GF-D8 (cell line): ENCODE data around the gene HMGXB3.

ENCODE experiments used
- DNase-seq: peaks from one replicate; lab custom pipeline; 2025; lab: John Stamatoyannopoulos, UW

Gene HMGXB3, protein sequence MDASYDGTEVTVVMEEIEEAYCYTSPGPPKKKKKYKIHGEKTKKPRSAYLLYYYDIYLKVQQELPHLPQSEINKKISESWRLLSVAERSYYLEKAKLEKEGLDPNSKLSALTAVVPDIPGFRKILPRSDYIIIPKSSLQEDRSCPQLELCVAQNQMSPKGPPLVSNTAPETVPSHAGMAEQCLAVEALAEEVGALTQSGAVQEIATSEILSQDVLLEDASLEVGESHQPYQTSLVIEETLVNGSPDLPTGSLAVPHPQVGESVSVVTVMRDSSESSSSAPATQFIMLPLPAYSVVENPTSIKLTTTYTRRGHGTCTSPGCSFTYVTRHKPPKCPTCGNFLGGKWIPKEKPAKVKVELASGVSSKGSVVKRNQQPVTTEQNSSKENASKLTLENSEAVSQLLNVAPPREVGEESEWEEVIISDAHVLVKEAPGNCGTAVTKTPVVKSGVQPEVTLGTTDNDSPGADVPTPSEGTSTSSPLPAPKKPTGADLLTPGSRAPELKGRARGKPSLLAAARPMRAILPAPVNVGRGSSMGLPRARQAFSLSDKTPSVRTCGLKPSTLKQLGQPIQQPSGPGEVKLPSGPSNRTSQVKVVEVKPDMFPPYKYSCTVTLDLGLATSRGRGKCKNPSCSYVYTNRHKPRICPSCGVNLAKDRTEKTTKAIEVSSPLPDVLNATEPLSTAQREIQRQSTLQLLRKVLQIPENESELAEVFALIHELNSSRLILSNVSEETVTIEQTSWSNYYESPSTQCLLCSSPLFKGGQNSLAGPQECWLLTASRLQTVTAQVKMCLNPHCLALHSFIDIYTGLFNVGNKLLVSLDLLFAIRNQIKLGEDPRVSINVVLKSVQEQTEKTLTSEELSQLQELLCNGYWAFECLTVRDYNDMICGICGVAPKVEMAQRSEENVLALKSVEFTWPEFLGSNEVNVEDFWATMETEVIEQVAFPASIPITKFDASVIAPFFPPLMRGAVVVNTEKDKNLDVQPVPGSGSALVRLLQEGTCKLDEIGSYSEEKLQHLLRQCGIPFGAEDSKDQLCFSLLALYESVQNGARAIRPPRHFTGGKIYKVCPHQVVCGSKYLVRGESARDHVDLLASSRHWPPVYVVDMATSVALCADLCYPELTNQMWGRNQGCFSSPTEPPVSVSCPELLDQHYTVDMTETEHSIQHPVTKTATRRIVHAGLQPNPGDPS (N-terminal part only)

DNA sequence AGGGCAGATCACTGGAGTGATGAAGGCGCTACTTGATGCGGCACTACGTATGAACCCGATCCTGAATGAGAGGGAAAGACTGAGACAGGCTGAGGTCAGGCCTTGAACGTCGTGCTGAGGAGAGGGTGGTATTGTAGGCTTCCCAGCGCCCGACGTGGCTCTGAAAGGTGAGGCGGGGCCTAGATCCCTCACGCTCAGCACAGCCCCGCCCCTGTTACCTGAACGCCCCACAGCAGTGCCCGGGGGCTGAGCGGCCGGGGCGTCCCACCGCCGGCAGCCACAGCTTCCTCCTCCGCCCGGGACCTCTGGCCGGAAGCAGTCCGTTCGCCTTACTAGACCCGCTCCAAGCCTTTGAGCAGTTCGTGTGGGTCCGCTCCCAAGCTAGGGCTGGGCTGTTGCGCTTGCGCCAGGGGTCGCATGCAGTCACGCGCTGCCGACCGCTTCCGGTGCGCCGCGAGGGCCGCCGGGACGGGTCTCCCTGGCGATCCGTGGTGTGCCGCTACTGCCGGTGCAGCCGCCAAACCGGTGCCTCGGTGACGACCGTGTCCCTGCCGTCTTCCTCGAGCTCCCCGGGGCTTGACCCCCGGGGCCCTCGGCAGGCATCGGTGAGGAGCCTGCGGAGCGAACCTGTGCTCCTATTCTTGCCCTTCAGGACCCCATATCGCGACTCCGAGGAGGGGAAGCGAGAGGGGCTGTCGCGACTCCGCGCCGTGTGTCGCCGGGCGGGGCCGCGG, at the start of gene HMGXB3, which contains the start of gene TIGD6:
HMGXB3 (plus strand) TSS at position 484 of the 734 bp plus-strand sequence. CDS start 4,114 bp downstream, outside the sequence.
TIGD6 (minus strand) TSS at position 399 of the 734 bp plus-strand sequence. CDS start 4,306 bp downstream, outside the sequence.
- DNase-seq, result peak; percentile 81

DNA sequence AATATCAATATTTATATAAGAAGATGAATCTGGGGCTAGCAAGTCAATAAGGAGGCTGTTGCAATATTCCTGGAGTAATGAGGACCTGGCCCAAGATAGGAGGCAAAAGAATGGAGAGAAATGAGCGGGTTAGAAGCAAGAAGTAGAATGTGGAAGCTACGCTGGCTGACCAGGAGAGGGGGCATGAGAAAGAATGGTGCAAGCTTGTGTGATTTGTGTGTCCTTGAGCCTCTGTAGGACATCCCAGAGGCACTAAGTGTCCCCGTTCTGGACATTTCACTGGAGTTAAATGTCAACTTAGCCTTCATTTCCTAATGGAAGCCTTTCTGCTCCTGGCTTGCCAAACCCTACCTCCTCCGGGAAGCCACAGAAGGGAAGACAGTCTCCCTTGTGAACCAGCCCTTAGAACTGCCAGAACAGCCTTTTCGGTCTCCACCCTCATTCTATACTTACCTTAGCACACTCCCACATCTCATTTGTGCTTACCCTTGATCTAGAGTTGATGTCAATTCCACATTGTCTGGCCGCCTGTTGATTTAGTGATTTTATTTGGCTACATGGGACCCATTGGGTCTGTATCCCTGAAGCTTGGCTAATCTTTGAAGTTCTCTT, 49.3 kb upstream of the HMGXB3 start:
- no peak for DNase-seq

DNA sequence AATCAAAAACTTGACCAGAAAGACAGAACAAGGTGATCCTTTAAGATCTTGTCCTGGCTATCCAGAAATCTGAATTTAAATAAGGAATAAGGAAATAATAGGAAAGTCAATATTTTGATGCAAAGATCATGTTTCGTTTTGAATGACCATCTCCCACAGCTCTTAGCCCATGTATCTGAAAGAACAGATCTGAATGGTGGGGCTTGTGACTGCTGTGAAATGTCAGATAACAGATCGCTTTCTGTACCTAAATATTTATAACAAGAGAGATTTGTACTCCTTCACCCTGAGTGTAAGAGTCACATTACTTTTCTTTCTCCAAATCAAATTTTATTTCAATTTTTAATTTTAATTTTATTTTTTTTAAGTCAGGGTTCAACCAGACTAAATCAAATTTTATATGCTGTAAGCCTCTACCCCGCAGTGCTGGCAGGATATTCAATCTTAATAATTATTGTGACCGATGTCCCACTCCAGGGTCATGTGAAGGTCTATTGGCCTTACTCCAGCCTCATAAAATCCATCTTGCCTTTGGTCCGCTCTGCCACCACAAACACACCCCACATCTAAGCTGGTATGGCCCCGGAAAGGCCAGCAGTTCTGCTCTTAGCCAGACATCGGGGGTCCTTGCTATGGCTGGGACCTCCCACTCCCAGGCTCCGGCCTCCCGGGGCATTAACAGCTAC, 47.0 kb upstream of the HMGXB3 start:
- DNase-seq, result no peak

DNA sequence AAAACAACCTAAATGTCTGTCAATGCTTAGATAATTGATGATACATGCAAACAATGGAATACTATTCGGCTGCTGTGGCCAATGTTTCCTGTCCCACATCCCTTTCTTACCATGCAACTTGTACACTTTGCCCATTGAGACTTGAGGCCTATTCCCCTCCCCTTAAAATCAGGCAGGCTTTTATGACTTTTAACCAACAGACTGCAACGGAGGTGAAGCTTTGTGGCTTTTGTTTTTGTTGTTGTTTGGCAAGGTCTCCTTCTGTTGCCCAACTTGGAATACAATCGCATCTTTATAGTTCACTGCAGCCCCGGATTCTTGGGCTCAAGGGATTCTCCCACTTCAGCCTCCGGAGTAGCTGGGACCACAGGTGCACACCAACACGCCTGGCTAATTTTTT, 45.7 kb upstream of the HMGXB3 start:
- no peak for DNase-seq

DNA sequence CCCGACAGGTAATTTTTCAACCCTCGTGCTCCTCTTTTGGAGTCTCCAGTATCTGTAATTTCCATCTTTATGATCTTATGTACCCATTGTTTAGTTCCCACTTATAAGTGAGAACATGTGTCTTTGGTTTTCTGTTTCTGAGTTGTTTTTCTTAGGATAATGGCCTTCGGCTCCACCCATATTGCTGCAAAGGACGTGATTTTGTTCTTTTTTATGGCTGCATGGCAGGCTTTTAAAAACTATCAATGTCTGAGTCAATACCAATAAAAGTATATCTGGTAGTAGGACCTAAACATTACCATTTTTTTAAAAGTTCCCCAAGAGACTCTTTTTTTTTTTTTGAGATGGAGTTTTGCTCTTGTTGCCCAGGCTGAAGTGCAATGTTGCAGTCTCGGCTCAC, 43.9 kb upstream of the HMGXB3 start:
- DNase-seq, result no peak

DNA sequence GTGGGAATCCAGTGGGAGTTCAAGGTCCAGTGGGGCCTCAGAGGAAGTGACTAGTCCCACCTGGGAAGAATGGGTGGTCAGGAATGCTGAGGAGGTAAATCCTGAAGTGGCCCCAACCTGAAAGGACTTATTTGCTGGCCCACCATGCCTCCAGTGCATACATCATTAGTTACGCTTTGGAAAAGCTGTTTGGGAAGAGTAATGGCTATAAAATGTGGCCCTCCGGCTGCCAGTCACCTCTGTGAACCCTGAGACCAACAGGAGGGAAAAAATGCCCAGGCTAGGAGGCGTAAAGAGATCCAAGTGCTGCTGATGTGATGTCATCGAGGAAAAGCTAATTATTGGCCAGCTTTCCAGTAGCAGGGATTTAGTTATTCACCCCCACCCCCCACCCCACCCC, 42.7 kb upstream of the HMGXB3 start:
- DNase-seq, result no peak

DNA sequence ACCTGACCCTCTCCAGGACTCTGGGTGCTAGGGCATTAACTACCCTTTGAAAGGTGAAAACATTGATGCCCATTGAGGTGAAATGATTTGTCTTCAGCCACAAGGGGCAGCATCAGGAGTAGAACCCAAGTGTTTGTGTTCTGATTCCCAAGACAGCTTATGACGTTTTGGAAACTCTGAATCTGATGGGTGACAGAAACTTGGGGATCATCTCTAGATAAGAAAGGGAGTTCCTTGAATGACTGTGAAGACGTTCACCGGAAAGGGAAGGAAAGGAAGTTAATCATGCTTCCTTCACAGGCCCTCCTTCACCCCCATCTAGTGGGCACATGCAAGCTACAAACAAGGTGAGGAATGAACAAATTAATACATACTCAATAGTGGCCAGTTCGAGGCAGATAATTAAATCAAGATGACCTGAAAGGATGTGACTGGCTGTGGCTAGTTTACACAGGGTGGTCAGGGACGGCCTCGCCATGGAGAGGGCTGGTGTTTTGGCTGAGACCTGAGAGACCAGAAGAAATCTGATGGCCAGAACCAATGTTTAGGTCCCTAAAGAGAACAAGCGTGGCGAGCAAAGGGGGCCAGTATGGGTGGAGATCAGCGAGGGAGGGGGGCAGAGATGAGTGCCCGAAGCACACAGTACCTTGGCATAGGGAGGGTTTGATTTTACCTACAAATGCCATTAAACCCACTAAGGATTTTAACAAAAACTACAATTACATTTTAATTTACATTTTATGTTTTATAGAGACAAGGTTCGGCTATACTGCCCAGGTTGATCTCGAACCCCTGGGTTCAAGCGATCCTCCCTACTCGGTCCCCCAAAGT, 40.9 kb upstream of the HMGXB3 start:
- peak; percentile 81 for DNase-seq

DNA sequence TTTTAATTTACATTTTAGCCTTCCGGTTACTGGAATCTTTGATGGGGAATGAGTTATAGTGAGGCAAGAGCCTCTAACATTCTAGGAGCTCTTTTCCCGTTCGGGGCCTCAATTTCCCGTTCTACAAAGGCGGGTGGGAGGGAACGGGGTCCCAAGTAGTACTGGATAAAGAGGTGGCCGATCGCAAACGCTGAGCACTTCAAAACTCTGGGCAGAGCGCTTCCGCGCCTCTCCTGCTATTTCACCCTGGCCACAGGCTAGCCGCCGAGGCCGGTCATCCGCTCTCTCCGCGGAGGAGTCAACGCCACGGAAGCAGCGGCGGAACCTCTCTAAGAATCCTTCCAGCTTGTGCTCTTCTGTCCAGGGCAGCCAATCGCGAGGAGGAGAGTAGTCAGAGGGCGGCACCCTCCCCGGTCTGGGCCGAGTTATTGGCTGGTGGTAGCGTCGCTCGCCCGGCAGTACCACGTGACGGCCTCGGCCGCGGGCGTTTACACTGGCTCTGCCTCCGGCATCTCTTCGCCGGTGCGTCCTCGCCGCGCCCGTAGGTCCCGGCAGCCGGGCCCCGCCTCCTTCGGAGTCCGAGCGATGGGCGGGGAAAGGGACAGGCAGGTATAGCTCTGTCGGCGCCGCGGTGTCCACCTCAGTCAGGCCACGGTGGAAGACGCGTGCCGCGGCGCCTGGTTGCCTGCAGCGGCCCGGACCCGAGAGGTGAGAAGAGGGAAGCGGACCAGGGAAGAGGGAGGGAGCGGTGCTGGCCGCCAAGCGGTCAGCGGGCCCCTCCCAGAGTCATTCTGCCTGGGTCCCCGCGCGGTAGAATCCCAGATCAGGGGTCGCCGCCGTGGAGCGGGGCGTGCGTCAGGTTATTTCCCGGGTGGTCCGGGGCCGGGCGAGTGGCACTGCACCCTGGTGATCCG, 40.0 kb upstream of the HMGXB3 start, which contains the start of gene SLC26A2:
SLC26A2 (plus strand) TSS at position 487 of the 914 bp plus-strand sequence. CDS start 16,895 bp downstream, outside the sequence.
- peak; percentile 95 for DNase-seq

DNA sequence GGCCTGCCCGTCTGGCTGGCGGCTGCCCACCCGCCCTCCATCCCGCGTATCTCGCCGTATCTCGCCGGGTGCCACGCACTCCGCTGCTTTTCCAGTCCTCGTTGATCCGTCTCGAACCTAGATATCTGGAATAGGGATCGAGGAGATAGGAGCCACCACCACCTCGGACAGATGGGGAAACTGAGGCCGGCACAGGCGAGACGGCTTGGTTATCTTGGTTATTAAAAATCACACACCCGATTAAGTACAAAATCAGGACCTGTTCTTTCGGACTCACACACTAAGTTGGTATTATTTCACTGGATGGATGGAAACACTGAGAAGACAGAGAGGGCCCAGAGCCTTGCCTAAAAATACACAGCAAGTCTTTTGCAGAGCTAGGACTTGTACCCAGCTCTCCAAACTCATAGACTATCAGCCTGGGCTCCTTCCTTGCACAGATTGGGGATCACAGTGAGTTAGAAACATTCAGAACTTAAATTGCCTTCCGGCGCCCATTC, 39.3 kb upstream of the HMGXB3 start:
- DNase-seq, result no peak

DNA sequence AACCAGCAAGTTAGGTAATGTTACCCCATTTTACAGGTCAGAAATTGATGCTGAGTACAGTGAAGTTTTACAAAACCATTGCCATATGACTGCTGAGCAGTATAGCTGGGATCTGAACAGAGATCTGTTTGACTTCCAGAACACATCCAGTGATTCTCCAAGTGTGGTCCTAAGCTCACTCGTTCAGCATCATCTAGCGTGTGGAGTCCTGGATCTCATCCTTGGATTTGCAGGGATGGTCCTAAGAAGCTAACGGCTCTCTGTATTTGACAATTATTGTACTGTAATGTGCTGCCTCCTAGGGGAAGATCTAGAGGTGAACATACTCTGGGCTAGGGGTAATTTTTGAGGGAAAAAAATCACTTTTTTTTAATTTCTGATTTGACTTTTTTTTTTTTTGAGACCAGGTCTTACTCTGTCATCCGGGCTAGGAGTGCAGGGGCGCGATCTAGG, 38.6 kb upstream of the HMGXB3 start:
- DNase-seq, result peak; percentile 6

DNA sequence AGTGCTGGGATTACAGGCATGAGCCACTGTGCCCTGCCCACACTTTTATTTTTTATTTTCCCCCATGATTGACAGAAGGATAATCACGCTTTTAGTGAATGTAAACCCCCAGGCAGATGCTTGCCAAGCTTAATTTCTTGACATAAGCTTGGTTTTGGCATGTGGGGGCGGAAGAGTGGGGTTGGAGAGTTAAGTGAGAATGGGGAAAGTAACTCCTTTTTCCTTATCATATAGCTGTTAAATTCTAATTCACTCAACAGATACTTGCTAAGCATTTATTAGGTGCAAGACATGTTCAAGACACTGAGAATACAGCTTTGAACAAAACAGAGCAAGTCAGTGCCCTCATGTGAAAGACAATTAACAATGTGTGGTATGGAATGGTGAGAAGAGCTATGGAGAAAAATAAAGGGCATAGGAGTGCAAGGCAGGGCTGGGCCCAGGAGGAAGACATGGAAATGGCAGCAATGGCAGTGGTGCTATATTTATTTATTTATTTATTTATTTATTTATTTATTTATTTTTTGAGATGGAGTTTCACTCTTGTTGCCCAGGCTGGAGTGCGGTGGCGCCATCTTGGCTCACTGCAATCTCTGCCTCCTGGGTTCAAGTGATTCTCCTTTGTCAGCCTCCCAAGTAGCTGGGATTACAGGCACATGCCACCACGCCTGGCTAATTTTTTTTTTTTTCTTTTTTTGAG, 37.8 kb upstream of the HMGXB3 start:
- no peak for DNase-seq

DNA sequence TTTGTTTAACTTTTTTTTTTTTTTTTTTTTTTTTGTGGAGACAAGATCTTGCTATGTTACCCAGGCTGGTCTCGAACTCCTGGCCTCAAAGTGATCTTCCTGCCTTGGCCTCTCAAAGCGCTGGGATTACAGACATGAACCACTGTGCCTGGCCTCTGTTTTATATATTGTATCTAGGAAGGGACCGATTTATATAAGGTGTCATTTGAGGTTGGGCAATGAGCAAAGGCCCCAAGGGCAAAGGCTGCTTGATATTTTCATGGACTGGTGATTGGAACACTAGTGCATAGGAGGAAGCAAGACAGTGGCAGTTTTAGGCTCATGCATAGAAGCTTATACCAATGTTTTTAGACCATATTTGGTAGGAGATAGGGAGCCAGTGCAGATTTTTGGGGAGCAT, 36.8 kb upstream of the HMGXB3 start:
- DNase-seq, result no peak

DNA sequence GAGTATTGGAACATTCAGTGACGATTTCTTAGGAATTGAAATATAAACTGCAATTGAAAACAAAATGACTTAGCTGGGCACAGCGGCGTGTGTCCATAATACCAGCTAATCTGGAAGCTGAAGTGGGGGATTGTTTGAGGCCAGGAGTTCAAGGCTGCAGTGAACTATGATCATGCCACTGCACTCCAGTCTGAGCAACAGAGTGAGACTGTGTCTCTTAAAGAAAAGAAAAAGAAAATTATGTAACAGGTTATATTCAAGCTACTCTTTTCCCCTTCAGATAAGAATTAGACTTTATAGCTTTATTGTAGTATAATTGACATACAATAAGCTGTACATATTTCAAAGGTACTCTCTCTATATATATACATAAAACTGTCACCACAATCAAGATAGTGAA, 33.6 kb upstream of the HMGXB3 start:
- DNase-seq, result no peak

DNA sequence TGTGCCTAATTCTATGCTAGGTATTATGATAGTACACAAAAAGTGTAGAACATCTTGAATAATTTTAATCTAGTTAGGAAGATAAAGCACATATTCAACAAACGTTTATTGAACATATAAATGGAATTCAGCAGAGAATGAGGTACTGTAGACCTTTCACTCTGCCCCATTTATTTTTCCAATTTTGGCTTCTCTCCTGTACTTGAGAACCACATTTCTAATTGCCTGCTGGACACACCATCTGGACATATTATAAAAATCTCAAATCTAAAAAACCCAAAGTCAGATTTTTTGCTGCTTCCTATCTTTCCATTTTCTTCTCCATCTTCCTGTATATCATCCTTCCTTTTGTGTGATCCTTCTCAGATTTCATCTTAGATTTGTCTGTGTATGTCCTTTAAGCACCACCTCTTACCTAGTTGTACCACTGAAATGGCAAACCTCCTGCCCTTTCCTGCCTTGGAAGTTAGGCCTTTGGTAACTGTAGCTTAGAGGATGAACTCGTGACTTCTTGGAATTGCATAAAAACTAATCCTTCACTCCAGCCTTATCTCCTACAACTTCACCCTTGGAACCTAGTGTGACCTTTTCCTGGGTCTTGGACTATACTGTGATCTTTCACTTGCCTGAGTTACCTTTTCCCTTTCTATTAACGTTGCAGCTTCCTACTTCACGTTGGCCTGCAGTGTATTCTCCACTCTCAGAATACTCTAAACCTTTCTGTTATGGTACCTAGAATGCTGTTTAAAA, 31.2 kb upstream of the HMGXB3 start:
- no peak for DNase-seq

DNA sequence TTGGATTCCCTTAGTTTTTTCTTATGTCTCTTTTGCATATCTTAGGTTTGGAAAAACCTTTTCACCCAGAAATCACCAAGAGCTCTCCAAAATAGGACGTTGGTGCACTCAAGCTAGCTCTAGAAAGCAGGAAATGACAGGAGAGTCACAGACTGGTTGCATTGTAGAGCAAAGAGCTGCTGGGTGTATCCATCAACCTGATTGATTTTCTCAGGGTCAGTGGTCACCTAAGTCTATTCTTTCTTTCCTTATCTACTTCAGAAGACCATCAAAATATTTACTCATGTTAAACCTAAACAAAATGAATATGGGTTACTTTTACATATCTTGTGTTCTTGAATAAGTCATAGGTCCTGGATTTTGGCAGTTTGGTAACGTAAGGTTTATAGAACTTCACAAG, 25.1 kb upstream of the HMGXB3 start:
- no peak for DNase-seq

DNA sequence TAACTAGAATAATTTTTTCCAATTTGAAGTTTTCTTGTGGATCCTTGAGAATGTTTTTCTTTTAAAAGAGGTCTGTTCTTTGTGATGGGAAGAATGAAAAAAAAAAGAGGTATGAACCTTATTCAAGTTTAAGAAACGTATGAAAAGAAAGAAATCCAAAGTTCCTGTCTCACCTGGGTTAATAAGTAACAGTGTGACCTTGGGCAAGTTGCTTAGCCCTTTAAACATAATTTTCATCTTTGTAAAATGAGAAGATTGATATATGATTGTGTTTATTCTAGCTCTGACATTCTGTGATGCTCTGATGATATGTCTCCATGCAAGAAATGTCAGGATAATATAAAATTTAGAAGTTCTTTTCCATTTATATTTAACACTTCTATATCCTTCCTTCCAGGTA, 20.6 kb upstream of the HMGXB3 start:
- DNase-seq, result no peak

DNA sequence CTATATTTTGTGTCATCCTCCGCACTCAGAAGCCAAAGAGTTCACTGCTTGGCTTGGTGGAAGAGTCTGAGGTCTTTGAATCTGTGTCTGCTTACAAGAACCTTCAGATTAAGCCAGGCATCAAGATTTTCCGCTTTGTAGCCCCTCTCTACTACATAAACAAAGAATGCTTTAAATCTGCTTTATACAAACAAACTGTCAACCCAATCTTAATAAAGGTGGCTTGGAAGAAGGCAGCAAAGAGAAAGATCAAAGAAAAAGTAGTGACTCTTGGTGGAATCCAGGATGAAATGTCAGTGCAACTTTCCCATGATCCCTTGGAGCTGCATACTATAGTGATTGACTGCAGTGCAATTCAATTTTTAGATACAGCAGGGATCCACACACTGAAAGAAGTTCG, 19.3 kb upstream of the HMGXB3 start:
- no peak for DNase-seq
